ENCODE data around the gene CCSAP. TPM values are rescaled to one million over a fixed set of nuclear protein-coding genes. Genes with fewer than 3 reads are reported as not detected.

The CCSAP gene
- total and polyA plus RNA-seq, 2 of the 13 experiments (the other 11 are each of a cell fraction or from before 2014, with no cell fraction given): 3.7 to 9.0 TPM

DNA sequence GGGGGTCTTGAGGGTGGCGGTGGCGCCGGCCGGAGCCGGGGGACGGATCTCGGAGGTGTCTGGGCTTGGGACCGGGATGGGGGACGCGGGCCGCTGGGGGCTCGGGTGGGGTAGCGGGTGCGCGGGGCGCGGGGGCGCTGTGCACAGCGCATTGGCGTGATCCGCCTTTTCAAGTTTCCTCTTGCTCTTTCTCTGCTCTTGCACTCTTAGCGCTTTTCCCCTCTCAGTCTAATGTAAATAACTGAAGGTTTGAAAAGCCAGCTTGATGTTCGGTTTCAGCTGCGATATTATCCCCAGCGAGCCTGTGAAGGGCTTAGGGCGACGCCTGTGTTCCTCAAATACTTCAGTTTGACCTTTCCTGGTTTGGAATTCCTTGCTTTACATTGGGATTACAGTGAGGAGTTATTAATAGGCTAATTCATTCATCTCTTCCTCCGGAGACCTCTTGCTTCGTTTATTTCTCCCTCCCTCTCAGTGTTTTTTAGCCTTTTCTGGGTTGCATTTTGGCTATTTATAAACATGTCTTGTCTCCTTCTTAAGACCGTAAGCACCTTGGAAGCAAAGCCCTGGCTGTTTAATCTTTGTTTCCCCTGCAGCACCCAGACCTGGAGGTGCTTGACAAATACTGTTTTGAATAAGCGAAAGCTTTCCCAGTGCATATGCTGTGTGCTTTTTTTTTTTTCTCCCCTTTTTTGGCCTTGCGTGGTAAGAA, 71.2 kb downstream of the CCSAP start (continued):
- TF ChIP-seq ZNF205 (CRISPR knock-in tag; IDR thresholded peaks at IDR 0.05): no peak
- TF ChIP-seq PRMT3 (CRISPR knock-in tag; IDR thresholded peaks at IDR 0.05; ENCODE audit: borderline replicate concordance, low read depth): peak; percentile 74; the same call in 1 of the 2 replicates

Small RNA genes lying within 50 kb of the gene (small RNA-seq; reads per million reads assigned to genes)
- 0.20 to 5.8 (median 2.0) reads per million in 3 experiments for gene RNU6-180P (ENCODE audit: insufficient read depth in 2 of 3, insufficient read length in 3 of 3, low read depth in 2 of 3, low replicate concordance in 1 of 3)

Other genes with a start within 250 kb of the CCSAP start
- gene RAB4A, start 71.9 kb downstream of the CCSAP start, total RNA-seq (2016; rRNA removed; fragmentation: Illumina TruSeq; extraction: Trizol): 76.6 and 80.1 TPM in 2 replicates
- 41.6 and 56.0 TPM in 2 replicates for gene RAB4A, start 71.9 kb downstream of the CCSAP start, polyA plus RNA-seq (2011; rRNA removed)
- gene ACTA1, start 91.0 kb upstream of the CCSAP start, total RNA-seq (2016; rRNA removed; fragmentation: Illumina TruSeq; extraction: Trizol): 5.2 and 5.9 TPM in 2 replicates
- gene ACTA1, start 91.0 kb upstream of the CCSAP start, polyA plus RNA-seq (2011; rRNA removed): 1.4 and 3.0 TPM in 2 replicates
- gene NUP133, start 165.3 kb upstream of the CCSAP start, total RNA-seq (2016; rRNA removed; fragmentation: Illumina TruSeq; extraction: Trizol): 45.6 and 78.5 TPM in 2 replicates
- gene NUP133, start 165.3 kb upstream of the CCSAP start, polyA plus RNA-seq (2011; rRNA removed): 16.8 and 17.7 TPM in 2 replicates
- gene ABCB10, start 215.7 kb upstream of the CCSAP start, total RNA-seq (2016; rRNA removed; fragmentation: Illumina TruSeq; extraction: Trizol): 20.1 and 28.9 TPM in 2 replicates
- 11.2 and 11.9 TPM in 2 replicates for gene ABCB10, start 215.7 kb upstream of the CCSAP start, polyA plus RNA-seq (2011; rRNA removed)